Measurements from ENCODE around the gene KCNT2.
A peak's percentile ranks its signal among the peaks of the same experiment; 100 is the strongest.

Gene KCNT2

DNA sequence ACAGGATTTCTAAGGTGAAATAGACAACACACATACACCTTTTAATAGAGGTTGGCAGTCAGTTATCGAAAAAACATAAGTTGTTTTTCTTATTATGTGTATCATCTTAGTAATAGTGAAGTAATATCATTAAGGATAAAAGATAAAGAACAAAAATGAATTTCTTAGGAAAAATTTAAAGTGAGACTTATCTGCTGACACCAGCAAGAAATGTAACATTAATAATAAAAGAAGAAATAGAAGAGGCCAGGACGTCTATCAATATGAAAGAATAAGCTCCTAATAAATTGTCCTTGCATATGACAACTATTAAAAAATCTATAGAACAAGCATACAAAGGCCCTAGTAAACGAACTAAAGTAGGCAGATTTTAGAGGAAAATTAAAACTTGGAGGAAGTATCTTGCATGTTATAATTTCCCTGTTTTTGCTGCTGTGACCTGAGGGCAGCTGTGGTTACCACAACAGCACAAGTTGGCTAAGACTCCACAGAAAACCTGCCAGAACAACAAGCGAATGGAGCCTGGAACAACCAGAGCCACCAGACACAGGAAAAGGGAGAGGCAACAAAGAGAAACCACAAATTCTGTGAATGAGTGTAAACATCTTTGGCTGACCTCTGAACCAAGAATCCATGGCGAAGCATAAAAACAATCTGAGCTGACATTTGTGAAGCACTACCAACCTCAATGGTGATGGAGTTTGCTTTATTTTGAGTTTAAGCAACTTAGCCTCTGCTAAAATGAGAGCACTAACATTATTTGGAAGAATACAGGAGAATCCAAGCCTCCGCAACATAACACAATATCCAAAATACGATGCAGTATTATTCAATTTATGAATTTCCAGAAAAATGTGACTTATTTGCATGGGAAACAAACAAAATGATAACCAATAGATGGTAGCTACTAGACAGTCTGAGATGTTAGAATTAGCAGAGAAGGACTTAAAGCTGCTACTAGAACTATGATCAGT is 207.5 kb downstream of the KCNT2 start:
- WGBS (ENCODE audit: extremely low coverage, insufficient coverage, low lambda C conversion rate): no CpG with 5 or more reads among the region's 7 CpGs
- no peak overlapping the region for H4K8ac ChIP-seq (ENCODE audit: low read depth, low read length)
- H3K79me2 ChIP-seq (ENCODE audit: control insufficient read depth, insufficient read depth, low read length): no peaks in the 10 kb centered on the region
- H3K9ac ChIP-seq (ENCODE audit: low read length): no peak overlapping the region
- no peaks in the 10 kb centered on the region for H3K79me1 ChIP-seq (ENCODE audit: low read length)
- no peak overlapping the region for H2BK15ac ChIP-seq (replicated peaks; ENCODE audit: low read depth)
- H3K18ac ChIP-seq (ENCODE audit: low read length): no peak overlapping the region
- no peak overlapping the region for H3K4me2 ChIP-seq (ENCODE audit: low read length)
- peak; percentile 18 for DNase-seq
- H3K27ac ChIP-seq (ENCODE audit: low read depth, low read length): no peak overlapping the region
- H3K36me3 ChIP-seq (ENCODE audit: control insufficient read depth, insufficient read depth, low read length): no peaks in the 10 kb centered on the region
- no peak overlapping the region for H4K5ac ChIP-seq (ENCODE audit: low read length)
- no peaks in the 10 kb centered on the region for H3K27me3 ChIP-seq (ENCODE audit: insufficient read depth, low read length, poor library complexity)
- no peak overlapping the region for H2BK5ac ChIP-seq (ENCODE audit: low read length)
- no peak overlapping the region for H3K4me3 ChIP-seq (ENCODE audit: low read length)
- H3K4me1 ChIP-seq (ENCODE audit: control insufficient read depth, low read depth, low read length): no peaks in the 10 kb centered on the region
- no peak overlapping the region for H2BK120ac ChIP-seq (ENCODE audit: low read depth, low read length)
- no peak overlapping the region for H3K4ac ChIP-seq (ENCODE audit: low read depth, low read length)
- no peak overlapping the region for H3K56ac ChIP-seq (ENCODE audit: low read length)
- no peak overlapping the region for H2AK5ac ChIP-seq (ENCODE audit: low read length)
- no peak overlapping the region for H3K23ac ChIP-seq (ENCODE audit: low read length)

DNA sequence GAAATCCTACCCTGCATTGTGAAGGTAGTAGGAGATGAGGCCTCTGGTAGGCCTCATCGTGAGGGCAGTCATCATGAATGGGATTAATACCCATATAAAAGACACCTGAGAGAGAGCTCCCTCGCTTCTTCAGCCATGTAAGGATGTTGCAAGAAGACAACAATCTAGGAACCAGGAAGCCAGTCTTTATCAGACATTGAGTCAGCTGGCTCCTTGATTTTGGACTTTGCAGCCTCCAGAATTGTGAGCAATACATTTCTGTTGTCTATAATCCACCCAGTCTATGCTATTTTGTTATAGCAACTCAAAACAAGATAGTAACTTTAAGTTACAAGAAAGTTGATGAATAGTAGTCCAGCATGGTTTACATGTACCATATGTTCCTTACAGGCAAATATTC is 208.5 kb downstream of the KCNT2 start:
- Histone ChIP-seq H3K4me3 (ENCODE audit: low read length) (no peak overlapping the region), H3K56ac (ENCODE audit: low read length) (no peak overlapping the region), H2BK15ac (replicated peaks; ENCODE audit: low read depth) (no peak overlapping the region), H3K9ac (ENCODE audit: low read length) (no peak overlapping the region), H3K23ac (ENCODE audit: low read length) (no peak overlapping the region), H3K4ac (ENCODE audit: low read depth, low read length) (no peak overlapping the region), H2BK120ac (ENCODE audit: low read depth, low read length) (no peak overlapping the region), H3K27ac (ENCODE audit: low read depth, low read length) (no peak overlapping the region), H3K36me3 (ENCODE audit: control insufficient read depth, insufficient read depth, low read length) (no peaks in the 10 kb centered on the region), H3K4me1 (ENCODE audit: control insufficient read depth, low read depth, low read length) (no peaks in the 10 kb centered on the region), H3K4me2 (ENCODE audit: low read length) (no peak overlapping the region), H3K79me1 (ENCODE audit: low read length) (no peaks in the 10 kb centered on the region), H4K8ac (ENCODE audit: low read depth, low read length) (no peak overlapping the region), H4K5ac (ENCODE audit: low read length) (no peak overlapping the region), H3K79me2 (ENCODE audit: control insufficient read depth, insufficient read depth, low read length) (no peaks in the 10 kb centered on the region), H2BK5ac (ENCODE audit: low read length) (no peak overlapping the region), H2AK5ac (ENCODE audit: low read length) (no peak overlapping the region), H3K27me3 (ENCODE audit: insufficient read depth, low read length, poor library complexity) (no peaks in the 10 kb centered on the region), H3K18ac (ENCODE audit: low read length) (no peak overlapping the region)
- no peak for DNase-seq
- WGBS (ENCODE audit: extremely low coverage, insufficient coverage, low lambda C conversion rate): no CpG with 5 or more reads among the region's 2 CpGs

DNA sequence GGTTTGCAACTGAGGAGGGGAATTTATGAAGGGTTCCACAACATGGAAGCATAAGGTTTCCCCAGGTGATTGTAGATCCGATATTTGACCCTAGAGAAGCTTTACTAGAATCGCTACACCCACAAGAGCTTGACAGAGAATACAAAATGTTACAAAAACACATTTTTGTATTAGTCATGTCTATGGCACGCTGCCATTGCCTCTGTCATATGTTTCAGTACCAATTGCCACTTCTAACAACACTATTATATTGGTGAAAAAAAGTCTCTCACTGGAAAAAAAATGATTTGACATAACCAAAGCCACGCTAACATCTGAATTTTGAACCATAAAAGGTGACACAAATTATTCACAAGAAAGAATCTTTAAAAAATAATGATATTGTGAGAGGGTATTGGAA is 214.5 kb downstream of the KCNT2 start:
- Histone ChIP-seq H3K79me2 (ENCODE audit: control insufficient read depth, insufficient read depth, low read length) (no peaks in the 10 kb centered on the region), H3K23ac (ENCODE audit: low read length) (no peak overlapping the region), H3K27me3 (ENCODE audit: insufficient read depth, low read length, poor library complexity) (no peaks in the 10 kb centered on the region), H3K4me3 (ENCODE audit: low read length) (no peak overlapping the region), H3K27ac (ENCODE audit: low read depth, low read length) (no peak overlapping the region), H2AK5ac (ENCODE audit: low read length) (no peak overlapping the region), H2BK15ac (replicated peaks; ENCODE audit: low read depth) (no peak overlapping the region), H3K18ac (ENCODE audit: low read length) (no peak overlapping the region), H3K9ac (ENCODE audit: low read length) (no peak overlapping the region), H3K36me3 (ENCODE audit: control insufficient read depth, insufficient read depth, low read length) (no peaks in the 10 kb centered on the region), H2BK5ac (ENCODE audit: low read length) (no peak overlapping the region), H3K4me1 (ENCODE audit: control insufficient read depth, low read depth, low read length) (no peaks in the 10 kb centered on the region), H3K4me2 (ENCODE audit: low read length) (no peak overlapping the region), H4K5ac (ENCODE audit: low read length) (no peak overlapping the region), H2BK120ac (ENCODE audit: low read depth, low read length) (no peak overlapping the region), H3K4ac (ENCODE audit: low read depth, low read length) (no peak overlapping the region), H3K79me1 (ENCODE audit: low read length) (no peaks in the 10 kb centered on the region), H3K56ac (ENCODE audit: low read length) (no peak overlapping the region), H4K8ac (ENCODE audit: low read depth, low read length) (no peak overlapping the region)
- no CpG with 5 or more reads among the region's 4 CpGs for WGBS (ENCODE audit: extremely low coverage, insufficient coverage, low lambda C conversion rate)
- no peak for DNase-seq

DNA sequence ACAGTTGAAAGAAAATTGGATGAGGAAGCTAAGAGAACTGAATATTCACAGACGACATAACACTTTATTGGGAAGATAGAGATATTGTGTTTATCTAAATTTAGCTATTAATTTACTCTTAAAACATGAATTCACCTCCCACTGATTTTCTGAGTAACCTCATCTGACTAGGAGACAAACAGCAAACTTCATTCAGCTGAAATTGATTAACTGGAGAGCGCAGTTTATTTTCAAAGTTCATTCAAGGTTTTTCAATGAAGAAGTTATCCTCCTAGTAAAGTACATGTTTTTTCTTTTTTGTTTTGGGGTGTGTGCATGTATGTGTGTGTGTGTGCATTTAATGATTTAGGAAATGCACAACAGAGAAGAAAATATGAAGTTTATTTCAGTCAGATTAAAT is 215.0 kb downstream of the KCNT2 start:
- Histone ChIP-seq H3K79me2 (ENCODE audit: control insufficient read depth, insufficient read depth, low read length) (no peaks in the 10 kb centered on the region), H3K18ac (ENCODE audit: low read length) (no peak overlapping the region), H3K79me1 (ENCODE audit: low read length) (no peaks in the 10 kb centered on the region), H3K9ac (ENCODE audit: low read length) (no peak overlapping the region), H2AK5ac (ENCODE audit: low read length) (no peak overlapping the region), H4K8ac (ENCODE audit: low read depth, low read length) (no peak overlapping the region), H3K4me2 (ENCODE audit: low read length) (no peak overlapping the region), H2BK5ac (ENCODE audit: low read length) (no peak overlapping the region), H3K4ac (ENCODE audit: low read depth, low read length) (no peak overlapping the region), H3K4me1 (ENCODE audit: control insufficient read depth, low read depth, low read length) (no peaks in the 10 kb centered on the region), H2BK15ac (replicated peaks; ENCODE audit: low read depth) (no peak overlapping the region), H3K4me3 (ENCODE audit: low read length) (no peak overlapping the region), H3K23ac (ENCODE audit: low read length) (no peak overlapping the region), H3K27me3 (ENCODE audit: insufficient read depth, low read length, poor library complexity) (no peaks in the 10 kb centered on the region), H3K56ac (ENCODE audit: low read length) (no peak overlapping the region), H2BK120ac (ENCODE audit: low read depth, low read length) (no peak overlapping the region), H4K5ac (ENCODE audit: low read length) (no peak overlapping the region), H3K36me3 (ENCODE audit: control insufficient read depth, insufficient read depth, low read length) (no peaks in the 10 kb centered on the region), H3K27ac (ENCODE audit: low read depth, low read length) (no peak overlapping the region)
- no peak for DNase-seq
- WGBS (ENCODE audit: extremely low coverage, insufficient coverage, low lambda C conversion rate): no CpG with 5 or more reads among the region's 2 CpGs

DNA sequence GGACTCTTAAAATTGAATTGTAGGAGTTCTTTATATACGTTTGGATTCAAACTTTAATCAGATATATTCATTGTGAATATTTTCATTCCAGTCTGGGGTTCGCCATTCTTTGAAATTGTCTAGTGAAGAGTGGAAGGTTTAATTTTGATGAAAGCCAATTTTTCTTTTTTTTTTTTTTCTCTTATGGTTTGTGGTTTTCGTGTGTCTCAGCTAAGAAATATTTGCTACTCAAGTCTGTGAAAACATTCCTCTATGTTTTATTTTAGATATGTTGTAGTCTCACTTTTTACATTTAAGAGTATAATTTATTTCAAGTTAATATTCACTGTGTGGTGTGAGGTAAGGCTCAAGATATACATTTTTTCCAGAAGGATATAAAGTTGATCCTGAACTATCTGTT is 220.5 kb downstream of the KCNT2 start:
- H3K27me3 ChIP-seq (ENCODE audit: insufficient read depth, low read length, poor library complexity): no peaks in the 10 kb centered on the region
- H2AK5ac ChIP-seq (ENCODE audit: low read length): no peak overlapping the region
- no peak overlapping the region for H3K18ac ChIP-seq (ENCODE audit: low read length)
- no peak overlapping the region for H3K56ac ChIP-seq (ENCODE audit: low read length)
- H3K4ac ChIP-seq (ENCODE audit: low read depth, low read length): no peak overlapping the region
- H2BK15ac ChIP-seq (replicated peaks; ENCODE audit: low read depth): no peak overlapping the region
- H3K4me1 ChIP-seq (ENCODE audit: control insufficient read depth, low read depth, low read length): no peaks in the 10 kb centered on the region
- H3K23ac ChIP-seq (ENCODE audit: low read length): no peak overlapping the region
- no peak overlapping the region for H3K9ac ChIP-seq (ENCODE audit: low read length)
- H4K5ac ChIP-seq (ENCODE audit: low read length): no peak overlapping the region
- no peaks in the 10 kb centered on the region for H3K79me2 ChIP-seq (ENCODE audit: control insufficient read depth, insufficient read depth, low read length)
- DNase-seq: no peak
- no peaks in the 10 kb centered on the region for H3K36me3 ChIP-seq (ENCODE audit: control insufficient read depth, insufficient read depth, low read length)
- H3K79me1 ChIP-seq (ENCODE audit: low read length): no peaks in the 10 kb centered on the region
- no peak overlapping the region for H2BK120ac ChIP-seq (ENCODE audit: low read depth, low read length)
- no peak overlapping the region for H4K8ac ChIP-seq (ENCODE audit: low read depth, low read length)
- no peak overlapping the region for H3K27ac ChIP-seq (ENCODE audit: low read depth, low read length)
- no CpG with 5 or more reads among the region's 3 CpGs for WGBS (ENCODE audit: extremely low coverage, insufficient coverage, low lambda C conversion rate)
- H3K4me2 ChIP-seq (ENCODE audit: low read length): no peak overlapping the region
- H2BK5ac ChIP-seq (ENCODE audit: low read length): no peak overlapping the region
- no peak overlapping the region for H3K4me3 ChIP-seq (ENCODE audit: low read length)

DNA sequence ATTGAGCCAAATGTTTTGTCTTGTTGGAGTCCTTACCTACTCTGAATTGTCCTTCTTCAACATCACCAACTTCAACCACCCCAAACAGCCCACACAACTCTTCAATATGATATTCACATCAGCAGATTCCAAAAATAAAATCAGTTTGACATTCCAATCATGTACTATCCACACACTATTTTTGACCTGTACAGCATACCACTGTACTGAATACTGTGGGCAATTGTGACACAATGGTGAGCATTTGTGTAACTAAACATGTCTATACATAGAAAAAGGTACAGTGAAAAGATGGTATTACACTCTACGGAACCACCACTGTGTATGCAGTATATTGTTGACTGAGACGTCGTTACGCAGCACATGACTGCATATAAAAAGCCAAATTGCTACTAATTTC is 223.1 kb downstream of the KCNT2 start:
- H3K27ac ChIP-seq (ENCODE audit: low read depth, low read length): no peak overlapping the region
- no peak overlapping the region for H2BK5ac ChIP-seq (ENCODE audit: low read length)
- H3K4me1 ChIP-seq (ENCODE audit: control insufficient read depth, low read depth, low read length): no peaks in the 10 kb centered on the region
- no peaks in the 10 kb centered on the region for H3K27me3 ChIP-seq (ENCODE audit: insufficient read depth, low read length, poor library complexity)
- no peak overlapping the region for H3K4ac ChIP-seq (ENCODE audit: low read depth, low read length)
- no peaks in the 10 kb centered on the region for H3K79me1 ChIP-seq (ENCODE audit: low read length)
- H4K5ac ChIP-seq (ENCODE audit: low read length): no peak overlapping the region
- no peak overlapping the region for H3K23ac ChIP-seq (ENCODE audit: low read length)
- DNase-seq: no peak
- H3K4me3 ChIP-seq (ENCODE audit: low read length): no peak overlapping the region
- H2AK5ac ChIP-seq (ENCODE audit: low read length): no peak overlapping the region
- H3K79me2 ChIP-seq (ENCODE audit: control insufficient read depth, insufficient read depth, low read length): no peaks in the 10 kb centered on the region
- H3K4me2 ChIP-seq (ENCODE audit: low read length): no peak overlapping the region
- no peak overlapping the region for H3K9ac ChIP-seq (ENCODE audit: low read length)
- no peak overlapping the region for H4K8ac ChIP-seq (ENCODE audit: low read depth, low read length)
- no peaks in the 10 kb centered on the region for H3K36me3 ChIP-seq (ENCODE audit: control insufficient read depth, insufficient read depth, low read length)
- no peak overlapping the region for H3K56ac ChIP-seq (ENCODE audit: low read length)
- no peak overlapping the region for H2BK120ac ChIP-seq (ENCODE audit: low read depth, low read length)
- no peak overlapping the region for H3K18ac ChIP-seq (ENCODE audit: low read length)
- H2BK15ac ChIP-seq (replicated peaks; ENCODE audit: low read depth): no peak overlapping the region
- no CpG with 5 or more reads among the region's 4 CpGs for WGBS (ENCODE audit: extremely low coverage, insufficient coverage, low lambda C conversion rate)

Measured in mesendoderm (in vitro differentiated cells).